ENCODE data around the gene RPL15.

DNA sequence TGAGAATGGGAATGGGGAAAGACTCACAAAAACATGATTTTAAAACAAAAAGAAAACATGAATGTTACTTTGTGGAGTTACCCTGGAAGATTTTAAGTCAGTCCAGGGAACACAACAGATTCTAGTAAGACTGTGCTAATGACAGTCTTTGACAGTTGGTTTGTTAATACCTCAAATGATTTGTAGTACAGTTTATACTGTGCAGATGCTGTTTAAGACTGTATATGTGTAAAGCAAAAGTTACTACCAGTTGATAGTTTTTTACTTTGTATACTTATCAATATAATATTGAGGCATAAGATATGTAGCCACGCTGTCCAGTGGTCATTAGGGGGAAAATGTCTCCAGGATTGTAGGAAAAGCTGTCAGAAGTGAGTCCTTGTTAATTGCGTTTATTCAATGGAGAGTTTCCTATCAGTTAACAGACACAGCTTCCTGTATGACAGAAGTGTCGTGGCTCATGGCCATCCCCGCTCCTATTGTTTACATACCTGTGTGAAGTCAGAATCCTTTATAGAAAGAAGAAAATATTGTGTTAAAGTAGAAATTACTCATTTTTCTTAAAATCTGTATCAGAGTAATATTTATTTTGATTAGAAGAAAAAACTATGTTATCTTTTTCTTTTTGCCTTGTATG is 36.1 kb upstream of the RPL15 start:
- TF ChIP-seq, protein P1, sequence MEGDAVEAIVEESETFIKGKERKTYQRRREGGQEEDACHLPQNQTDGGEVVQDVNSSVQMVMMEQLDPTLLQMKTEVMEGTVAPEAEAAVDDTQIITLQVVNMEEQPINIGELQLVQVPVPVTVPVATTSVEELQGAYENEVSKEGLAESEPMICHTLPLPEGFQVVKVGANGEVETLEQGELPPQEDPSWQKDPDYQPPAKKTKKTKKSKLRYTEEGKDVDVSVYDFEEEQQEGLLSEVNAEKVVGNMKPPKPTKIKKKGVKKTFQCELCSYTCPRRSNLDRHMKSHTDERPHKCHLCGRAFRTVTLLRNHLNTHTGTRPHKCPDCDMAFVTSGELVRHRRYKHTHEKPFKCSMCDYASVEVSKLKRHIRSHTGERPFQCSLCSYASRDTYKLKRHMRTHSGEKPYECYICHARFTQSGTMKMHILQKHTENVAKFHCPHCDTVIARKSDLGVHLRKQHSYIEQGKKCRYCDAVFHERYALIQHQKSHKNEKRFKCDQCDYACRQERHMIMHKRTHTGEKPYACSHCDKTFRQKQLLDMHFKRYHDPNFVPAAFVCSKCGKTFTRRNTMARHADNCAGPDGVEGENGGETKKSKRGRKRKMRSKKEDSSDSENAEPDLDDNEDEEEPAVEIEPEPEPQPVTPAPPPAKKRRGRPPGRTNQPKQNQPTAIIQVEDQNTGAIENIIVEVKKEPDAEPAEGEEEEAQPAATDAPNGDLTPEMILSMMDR (IDR thresholded peaks at IDR 0.05) = no peak
- TF ChIP-seq POLR2A (IDR thresholded peaks at IDR 0.05) = no peak
